Activated gamma-delta T cell treated with anti-CD3 and anti-CD28 coated beads, Interleukin-2, amount 50 U/mL, for 16 hours (primary cell): ENCODE data around the gene CRYBG2.
"Not testable (repeated sequence)": the region's sequence is repeated elsewhere in the genome, so short reads cannot be mapped to it uniquely, and the experiment has no call there.

Source experiments
- DNase-seq: peaks from one replicate; pipeline ENCODE4 v3.0.0-alpha.2; 2020; ENCODE audit warnings: low read depth

CRYBG2 gene

GRCh38 chr1:26350701-26351589, 3.0 kb downstream of the CRYBG2 start:
- DNase-seq, result no peak

GRCh38 chr1:26350343-26350700, 3.6 kb downstream of the CRYBG2 start:
- no peak for DNase-seq

- DNase-seq, result no peak
These were observed 4.1 kb downstream of the CRYBG2 start for GRCh38 chr1:26349877-26350244.

GRCh38 chr1:26349188-26349876, 4.6 kb downstream of the CRYBG2 start:
- DNase-seq, result no peak

- no peak for DNase-seq
These were observed 7.5 kb downstream of the CRYBG2 start for GRCh38 chr1:26346274-26347033.

GRCh38 chr1:26345718-26346117, 8.2 kb downstream of the CRYBG2 start:
- no peak for DNase-seq

- no peak for DNase-seq
These were observed 9.6 kb downstream of the CRYBG2 start for GRCh38 chr1:26344147-26344920.

GRCh38 chr1:26340047-26340481, 13.9 kb downstream of the CRYBG2 start:
- DNase-seq, result no peak

- no peak for DNase-seq
These were observed 15.3 kb downstream of the CRYBG2 start for GRCh38 chr1:26338670-26339069.

- no peak for DNase-seq
These were observed 16.3 kb downstream of the CRYBG2 start for GRCh38 chr1:26337625-26338024.

- DNase-seq, result no peak
These were observed 16.8 kb downstream of the CRYBG2 start for GRCh38 chr1:26337206-26337535.

GRCh38 chr1:26336477-26337205, 17.3 kb downstream of the CRYBG2 start:
- peak; percentile 75 for DNase-seq

GRCh38 chr1:26335774-26336476, 18.0 kb downstream of the CRYBG2 start:
- no peak for DNase-seq

GRCh38 chr1:26333312-26333711, 20.6 kb downstream of the CRYBG2 start:
- DNase-seq, result not testable (repeated sequence)

- no peak for DNase-seq
These were observed 23.7 kb downstream of the CRYBG2 start for GRCh38 chr1:26330276-26330675.

GRCh38 chr1:26329380-26329779, 24.6 kb downstream of the CRYBG2 start:
- DNase-seq, result not testable (repeated sequence)

GRCh38 chr1:26328597-26328996, 25.3 kb downstream of the CRYBG2 start:
- DNase-seq, result no peak

GRCh38 chr1:26327956-26328362, 26.0 kb downstream of the CRYBG2 start:
- DNase-seq, result no peak

- DNase-seq, result no peak
These were observed 29.4 kb downstream of the CRYBG2 start for GRCh38 chr1:26324550-26324949.

GRCh38 chr1:26323382-26323781, 30.5 kb downstream of the CRYBG2 start:
- DNase-seq, result no peak

- no peak for DNase-seq
These were observed 31.9 kb downstream of the CRYBG2 start for GRCh38 chr1:26322042-26322331.
